Spleen (tissue), 11 donors: ENCODE data around the gene CADM2. TPM values are rescaled to one million over a fixed set of nuclear protein-coding genes. Genes with fewer than 3 reads are reported as not detected.

ENCODE experiments used
- DNase-seq: peaks from one replicate; pipeline ENCODE4 v3.0.0-alpha.2; 2020
- H3K27ac ChIP-seq, 8 donors: fragments of 200-600 bp; sonication (generic) in 7 of 8; 1 replicate in 4 of 8; 2 replicates in 4 of 8; pipeline versions ENCODE4 v1.5.0 to v1.8.0; 2016 to 2021; ENCODE audit warnings: inconsistent platforms in 4 of 8, mild to moderate bottlenecking in 4 of 8, moderate library complexity in 1 of 8
- H3K27me3 ChIP-seq, 7 donors: fragments of 200-600 bp; sonication (generic) in 6 of 7; replicated peaks in 1 of 7; 1 replicate in 4 of 7; 2 replicates in 3 of 7; pipeline versions ENCODE4 v1.5.0 to v1.8.0; 2016 to 2021; ENCODE audit warnings: inconsistent platforms in 3 of 7, mild to moderate bottlenecking in 1 of 7
- H3K36me3 ChIP-seq, 6 donors: fragments of 200-600 bp; sonication (generic) in 5 of 6; 1 replicate in 4 of 6; 2 replicates in 2 of 6; pipeline versions ENCODE4 v1.5.0 to v1.8.0; 2016 to 2021; ENCODE audit warnings: inconsistent platforms in 2 of 6
- H3K4me1 ChIP-seq, 6 donors: fragments of 200-600 bp; sonication (generic) in 5 of 6; 1 replicate in 3 of 6; 2 replicates in 3 of 6; pipeline versions ENCODE4 v1.5.0 to v1.8.0; 2016 to 2021; ENCODE audit warnings: inconsistent platforms in 3 of 6
- H3K4me3 ChIP-seq, 8 donors: fragments of 200-600 bp; sonication (generic) in 7 of 8; 1 replicate in 4 of 8; 2 replicates in 4 of 8; pipeline versions ENCODE4 v1.5.0 to v1.8.0; 2016 to 2021; ENCODE audit warnings: inconsistent platforms in 4 of 8, mild to moderate bottlenecking in 4 of 8, moderate library complexity in 2 of 8
- H3K9me3 ChIP-seq, 8 donors: fragments of 200-600 bp; sonication (generic) in 7 of 8; 1 replicate in 4 of 8; 2 replicates in 4 of 8; pipeline versions ENCODE4 v1.5.0 to v1.8.0; 2016 to 2021; ENCODE audit warnings: inconsistent platforms in 4 of 8
- CTCF ChIP-seq, 11 experiments: fragments of 200-600 bp in 7 of 11; fragments of 450-650 bp in 4 of 11; sonication (generic) in 4 of 11; IDR thresholded peaks in 8 of 11; conservative IDR thresholded peaks in 3 of 11; 1 replicate in 7 of 11; 2 replicates in 4 of 11; pipeline versions ENCODE4 v1.4.0 to v1.8.0; 2016 to 2021; ENCODE audit warnings: antibody characterized with exemption in 11 of 11, inconsistent platforms in 4 of 11, mild to moderate bottlenecking in 1 of 11
- POLR2A ChIP-seq, 3 donors: fragments of 450-650 bp; IDR thresholded peaks; one replicate each; pipeline ENCODE4 v1.5.1; 2017; ENCODE audit warnings: antibody characterized with exemption in 3 of 3, mild to moderate bottlenecking in 1 of 3
- POLR2AphosphoS5 ChIP-seq, 3 donors: sonication (generic); formaldehyde crosslinking; IDR thresholded peaks; one replicate each; pipeline ENCODE4 v1.5.1; 2017; ENCODE audit warnings: antibody characterized with exemption in 3 of 3
- WGBS, 5 donors: extraction: QIAGEN DNeasy Blood & Tissue Kit in 3 of 5; methylation state at CpG; one replicate each; pipeline versions ENCODE4 v1.1.5 to v1.1.7; 2013 to 2018; 5-methylcytosine and 5-hydroxymethylcytosine counted together
- intact Hi-C: fragments of 100-400 bp; cut with DNase I; formaldehyde crosslinking; loops from one replicate; pipeline ENCODE4 v1.15.0; 2023; ENCODE audit warnings: low total_unique reads
- polyA plus RNA-seq, 3 donors: library from polyadenylated mRNA; stranded (reverse); fragments of 200-250 nt; gene quantifications; one replicate each; pipeline ENCODE4 v1.2.1, GENCODE V29; 2013
- total RNA-seq, 7 donors: library from RNA; depleted of rRNA in 3 of 7; stranded (reverse); fragments of >200 nt in 3 of 7; fragmentation: NEBNext Ultra II Directional in 4 of 7; extraction: Animal tissue kit (Norgen Biotek cat#: 25700) in 4 of 7; gene quantifications; one replicate each; pipeline versions ENCODE4 v1.1.0 to v1.2.1, GENCODE V29; 2016 to 2021
- donor health status: healthy with polysubstance abuse.
- donor health status: DM: no; HTN: no; CAD: no; lungs with moderate emphysema.
- donor health status: DM: no; HTN: no; CAD: no.
- donor health status: Bipolar disorder and iron deficiency.
- donor health status: healthy.
- donor health status: DM: no; HTN: no; CAD: no.
- donor health status: DM: yes; HTN: yes; CAD: no.

Gene CADM2
- total and polyA plus RNA-seq, 10 donors: 0.03 to 4.0 (median 1.0) TPM; not detected in 1

GRCh38 chr3:85370341-85370740, 411.6 kb downstream of the CADM2 start:
- Histone ChIP-seq H3K9me3 (no peaks in the 10 kb centered on the region), H3K4me3 (no peak overlapping the region), H3K4me1 (no peaks in the 10 kb centered on the region), H3K27ac (no peak overlapping the region), H3K27me3 (no peaks in the 10 kb centered on the region), H3K36me3 (no peaks in the 10 kb centered on the region)
- no peak for TF ChIP-seq POLR2AphosphoS5 (IDR thresholded peaks at IDR 0.05)
- no peak for TF ChIP-seq CTCF (IDR thresholded peaks at IDR 0.05 in 8 of 11, conservative IDR thresholded peaks at IDR 0.05 in 3 of 11)
- no peak for TF ChIP-seq POLR2A (IDR thresholded peaks at IDR 0.05)
- no peak for DNase-seq
- intact Hi-C loops: no loop called here
- WGBS, 5 donors: 90 to 97% (median 94%) methylated on average over 4 of the region's 4 CpGs

GRCh38 chr3:85376131-85376530, 417.3 kb downstream of the CADM2 start:
- intact Hi-C loops: no loop called here
- Histone ChIP-seq H3K36me3 (no peaks in the 10 kb centered on the region), H3K9me3 (no peaks in the 10 kb centered on the region), H3K4me1 (no peaks in the 10 kb centered on the region), H3K27ac (no peak overlapping the region), H3K27me3 (no peaks in the 10 kb centered on the region), H3K4me3 (no peak overlapping the region)
- TF ChIP-seq CTCF (IDR thresholded peaks at IDR 0.05 in 8 of 11, conservative IDR thresholded peaks at IDR 0.05 in 3 of 11) (no peak), POLR2A (IDR thresholded peaks at IDR 0.05) (no peak), POLR2AphosphoS5 (IDR thresholded peaks at IDR 0.05) (no peak)
- DNase-seq: no peak

GRCh38 chr3:85377115-85377514, 418.3 kb downstream of the CADM2 start:
- H3K27ac ChIP-seq: no peak overlapping the region
- H3K4me1 ChIP-seq: no peaks in the 10 kb centered on the region
- no peaks in the 10 kb centered on the region for H3K27me3 ChIP-seq
- H3K4me3 ChIP-seq: no peak overlapping the region
- H3K9me3 ChIP-seq: no peaks in the 10 kb centered on the region
- no peaks in the 10 kb centered on the region for H3K36me3 ChIP-seq
- TF ChIP-seq POLR2A (IDR thresholded peaks at IDR 0.05): no peak
- TF ChIP-seq CTCF (IDR thresholded peaks at IDR 0.05 in 8 of 11, conservative IDR thresholded peaks at IDR 0.05 in 3 of 11): no peak
- TF ChIP-seq POLR2AphosphoS5 (IDR thresholded peaks at IDR 0.05): no peak
- intact Hi-C loops: no loop called here
- no peak for DNase-seq
- 60 to 76% (median 65%) methylated on average over 3 of the region's 3 CpGs for WGBS, 5 donors

GRCh38 chr3:85384372-85384771, 425.6 kb downstream of the CADM2 start:
- no peaks in the 10 kb centered on the region for H3K27me3 ChIP-seq
- H3K36me3 ChIP-seq: no peaks in the 10 kb centered on the region
- no peaks in the 10 kb centered on the region for H3K4me1 ChIP-seq
- no peak overlapping the region for H3K27ac ChIP-seq
- 89 to 97% (median 95%) methylated on average over 13 of the region's 13 CpGs for WGBS, 5 donors
- H3K4me3 ChIP-seq: no peak overlapping the region
- intact Hi-C loops: no loop called here
- TF ChIP-seq CTCF (IDR thresholded peaks at IDR 0.05 in 8 of 11, conservative IDR thresholded peaks at IDR 0.05 in 3 of 11): no peak
- no peak for TF ChIP-seq POLR2A (IDR thresholded peaks at IDR 0.05)
- DNase-seq: peak; percentile 51
- H3K9me3 ChIP-seq: no peaks in the 10 kb centered on the region
